HG03097 (cell line): Measurements from ENCODE around the gene CSPG4.
"Not testable (repeated sequence)": the region's sequence is repeated elsewhere in the genome, so short reads cannot be mapped to it uniquely, and the experiment has no call there.

Experiments used
- ATAC-seq: cut with Tn5 transposase; IDR thresholded peaks from one replicate; pipeline ENCODE4 v1.9.1; 2021; ENCODE audit not compliant: unreplicated experiment, low FRiP score

The CSPG4 gene

GRCh38 chr15:75693028-75693427 lies 19.6 kb downstream of the CSPG4 start:
- ATAC-seq: not testable (repeated sequence)

DNA sequence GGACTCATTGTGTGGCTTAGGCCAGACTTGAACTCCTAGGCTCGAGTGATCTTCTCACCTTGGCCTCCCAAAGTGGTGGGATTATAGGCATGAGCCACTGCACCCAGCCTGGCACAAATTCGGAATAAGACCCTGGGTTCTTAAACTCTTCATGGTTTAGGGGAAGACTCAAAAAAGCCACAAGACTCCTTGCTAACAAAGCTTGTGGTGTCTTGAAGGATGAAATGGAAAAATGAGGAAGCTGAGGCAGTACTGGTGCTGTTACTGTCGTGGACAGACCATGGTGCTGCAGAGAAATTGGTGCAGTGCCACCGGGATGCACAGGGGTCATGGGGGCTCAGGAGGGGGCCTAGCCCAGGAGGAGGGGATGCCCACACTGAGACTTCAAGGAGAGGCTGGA lies 20.3 kb downstream of the CSPG4 start:
- not testable (repeated sequence) for ATAC-seq

DNA sequence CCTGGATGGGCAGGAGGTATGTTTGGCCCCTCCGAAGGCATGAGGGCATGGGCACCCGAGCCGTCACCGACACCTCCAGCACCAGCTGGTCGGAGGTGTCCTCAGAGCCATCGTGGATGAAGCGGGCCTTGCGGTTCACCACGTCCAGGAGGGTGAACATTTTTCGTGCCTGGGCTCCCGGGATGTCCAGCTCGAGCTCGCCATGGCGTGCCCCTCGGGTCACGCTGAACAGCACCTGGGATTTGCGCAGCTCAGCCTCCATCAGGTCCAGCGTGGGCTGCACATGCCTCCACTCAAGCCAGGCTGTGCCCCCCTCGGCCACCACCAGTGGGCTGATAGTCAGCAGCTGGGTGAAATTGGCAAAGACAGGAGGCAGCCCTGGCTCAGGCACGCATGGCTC lies 23.2 kb downstream of the CSPG4 start:
- not testable (repeated sequence) for ATAC-seq

DNA sequence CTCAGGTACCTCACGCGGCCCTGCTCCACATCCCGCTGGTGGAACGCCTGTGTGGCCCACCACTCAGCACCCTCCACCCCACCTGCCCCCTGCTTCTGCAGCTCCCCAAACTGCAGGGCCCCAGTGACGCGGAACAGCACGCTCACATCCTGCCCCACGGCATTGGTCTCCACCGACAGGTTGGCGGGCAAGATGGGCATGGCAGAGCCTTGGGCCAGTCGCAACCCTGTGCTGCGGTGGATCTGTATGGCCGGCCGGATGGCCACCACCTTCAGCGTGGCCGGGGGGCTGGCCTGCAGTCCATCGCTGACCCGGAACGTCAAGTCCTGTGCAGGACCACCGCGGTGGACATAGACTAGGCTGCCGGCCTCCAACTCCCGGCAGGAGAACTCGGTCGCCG lies 23.8 kb downstream of the CSPG4 start:
- no peak for ATAC-seq

DNA sequence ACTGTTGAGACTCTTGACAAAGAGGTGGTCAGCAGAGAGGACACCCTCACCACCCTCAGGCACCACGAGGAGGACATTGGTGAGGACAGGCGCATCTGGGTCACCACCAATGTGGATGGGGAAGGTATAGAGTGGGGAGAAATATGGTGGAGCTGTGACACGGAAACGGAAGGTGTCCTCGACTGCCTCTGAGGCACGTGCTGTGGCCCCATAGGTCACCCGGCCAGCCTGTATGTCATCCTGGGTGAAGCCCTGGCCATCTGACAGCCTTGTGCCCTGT lies 24.4 kb downstream of the CSPG4 start:
- no peak for ATAC-seq

DNA sequence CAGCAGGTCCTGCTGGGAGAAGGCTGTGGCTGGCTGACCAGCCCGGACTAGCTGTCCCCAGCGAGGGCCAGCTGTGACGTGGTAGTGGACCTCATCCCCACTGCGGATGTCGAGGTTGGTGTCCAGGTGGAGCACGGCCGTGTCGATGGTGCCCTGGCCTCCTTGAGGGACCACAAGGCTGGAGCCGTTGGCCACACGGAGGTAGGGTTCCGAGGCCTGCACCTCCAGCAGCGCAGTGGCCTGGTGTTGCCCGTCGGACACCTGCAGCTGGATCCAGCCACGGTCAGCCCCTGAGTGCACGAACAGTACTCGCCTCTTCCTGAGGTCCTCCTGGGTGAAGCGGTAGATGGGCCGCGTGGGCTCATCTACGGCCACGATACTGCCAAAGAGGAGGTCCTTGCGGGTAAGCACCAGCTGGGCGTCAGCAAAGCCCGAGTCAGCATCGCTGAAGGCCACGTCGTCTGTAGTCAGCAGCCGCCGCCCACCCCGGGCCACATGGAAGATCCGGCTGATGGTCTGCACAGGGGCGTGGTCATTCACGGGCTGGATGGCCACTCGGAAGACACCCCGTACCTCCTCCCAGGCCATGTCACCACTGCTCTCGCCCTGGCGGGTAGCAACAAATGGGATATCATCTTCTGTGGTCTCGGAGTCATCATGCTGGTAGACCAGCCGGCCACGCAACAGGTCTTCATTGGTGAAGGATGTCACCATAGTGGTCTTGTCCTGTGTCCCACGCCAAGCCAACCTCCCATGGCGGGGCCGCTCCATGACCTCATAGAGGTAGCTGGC lies 25.0 kb downstream of the CSPG4 start:
- no peak for ATAC-seq

GRCh38 chr15:75686212-75686642 lies 26.4 kb downstream of the CSPG4 start:
- not testable (repeated sequence) for ATAC-seq

GRCh38 chr15:75685195-75685594 lies 27.5 kb downstream of the CSPG4 start:
- no peak for ATAC-seq

DNA sequence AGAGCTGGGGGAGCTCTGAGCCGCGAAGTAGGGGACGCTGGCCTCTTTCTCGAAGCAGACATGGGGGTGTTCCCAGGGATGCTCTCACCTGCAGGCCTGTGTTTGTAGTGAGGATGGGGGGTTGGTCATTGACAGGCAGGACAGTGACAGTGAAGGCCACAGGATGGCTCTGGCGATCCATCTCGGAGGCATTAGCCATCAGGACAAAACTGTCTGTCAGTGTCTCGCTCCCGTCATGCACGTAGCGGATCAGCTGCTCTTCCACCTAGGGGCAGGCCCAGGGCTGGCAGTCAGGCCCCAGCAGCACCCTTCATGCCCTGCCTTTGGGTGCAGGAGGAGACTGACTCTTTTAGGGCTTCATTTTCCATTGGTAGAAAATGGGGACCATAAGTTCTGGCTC lies 28.0 kb downstream of the CSPG4 start:
- no peak for ATAC-seq

- ATAC-seq: not testable (repeated sequence)
Measured at GRCh38 chr15:75683646-75684312, 28.9 kb downstream of the CSPG4 start.

- no peak for ATAC-seq
Measured at GRCh38 chr15:75682181-75683135, 30.2 kb downstream of the CSPG4 start.

DNA sequence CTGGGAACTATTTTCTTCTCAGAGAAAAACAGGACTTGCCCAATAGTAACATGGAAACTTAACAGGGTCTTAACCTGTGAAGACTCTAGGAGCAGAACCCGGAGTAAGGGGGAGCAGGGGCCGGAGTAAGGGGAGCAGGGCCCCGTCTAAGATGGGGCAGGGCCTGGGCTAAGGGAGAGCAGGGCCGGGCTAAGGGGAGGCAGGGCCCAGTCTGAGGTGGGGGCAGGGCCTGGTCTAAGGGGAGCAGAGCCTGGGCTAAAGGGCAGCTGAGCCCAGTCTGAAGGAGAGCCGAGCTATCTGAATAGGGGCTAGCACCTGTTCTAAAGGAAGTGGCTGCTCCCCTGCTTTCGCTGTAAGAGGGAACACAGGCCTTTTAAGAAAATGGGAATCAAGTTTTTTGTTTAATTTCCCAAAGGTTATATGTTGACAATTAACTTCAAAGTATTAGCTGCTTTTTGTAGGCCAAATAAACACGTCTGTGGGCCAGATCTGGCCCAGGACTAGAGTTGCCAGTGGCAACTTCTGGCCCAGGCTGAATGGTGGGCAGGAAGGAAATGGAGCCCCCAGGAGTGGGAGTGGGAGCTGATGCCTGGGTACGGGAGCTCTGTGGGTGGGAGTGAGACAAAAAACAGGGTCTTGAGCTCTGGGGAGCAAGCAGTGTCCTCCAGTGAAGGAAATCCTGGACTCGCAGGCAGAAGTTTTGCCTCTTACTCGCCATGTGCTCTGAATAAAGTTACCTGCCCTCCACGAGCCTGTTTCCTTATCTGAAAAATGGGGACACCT lies 32.5 kb downstream of the CSPG4 start:
- ATAC-seq: no peak

- not testable (repeated sequence) for ATAC-seq
Measured at GRCh38 chr15:75678324-75678690, 34.3 kb downstream of the CSPG4 start.

- ATAC-seq: no peak
Measured at GRCh38 chr15:75677465-75678323, 35.0 kb downstream of the CSPG4 start.

- no peak for ATAC-seq
Measured at GRCh38 chr15:75676688-75677464, 35.8 kb downstream of the CSPG4 start.

- ATAC-seq: no peak
Measured at GRCh38 chr15:75675579-75676404, 36.9 kb downstream of the CSPG4 start.

DNA sequence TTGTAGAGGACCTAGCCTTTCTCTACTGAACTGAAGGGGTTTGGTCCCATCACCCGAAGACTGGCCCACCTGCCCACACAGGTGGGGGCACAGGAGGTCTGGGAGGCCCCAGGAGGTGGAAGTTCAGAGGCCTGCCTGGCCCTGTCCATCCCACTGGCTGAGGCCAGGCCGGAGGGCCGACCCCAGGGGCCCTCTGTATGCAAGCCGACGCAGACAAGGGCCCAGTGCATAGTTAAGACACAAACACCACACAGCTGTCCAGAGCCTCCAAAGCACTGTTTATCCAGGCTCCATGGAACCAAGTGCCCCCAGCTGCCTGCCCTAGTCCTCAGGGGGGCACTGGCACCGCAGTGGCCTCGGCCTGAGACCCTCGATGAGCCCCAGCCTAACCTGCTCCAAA lies 38.3 kb downstream of the CSPG4 start:
- ATAC-seq: no peak
